HG03565 (cell line): ENCODE data around the gene RFX1.
"Not testable (repeated sequence)": the region's sequence is repeated elsewhere in the genome, so short reads cannot be mapped to it uniquely, and the experiment has no call there.

Experiments
- ATAC-seq: cut with Tn5 transposase; IDR thresholded peaks from one replicate; pipeline ENCODE4 v1.9.1; 2021; ENCODE audit warnings: mild to moderate bottlenecking, moderate library complexity; ENCODE audit not compliant: unreplicated experiment

The RFX1 gene

DNA sequence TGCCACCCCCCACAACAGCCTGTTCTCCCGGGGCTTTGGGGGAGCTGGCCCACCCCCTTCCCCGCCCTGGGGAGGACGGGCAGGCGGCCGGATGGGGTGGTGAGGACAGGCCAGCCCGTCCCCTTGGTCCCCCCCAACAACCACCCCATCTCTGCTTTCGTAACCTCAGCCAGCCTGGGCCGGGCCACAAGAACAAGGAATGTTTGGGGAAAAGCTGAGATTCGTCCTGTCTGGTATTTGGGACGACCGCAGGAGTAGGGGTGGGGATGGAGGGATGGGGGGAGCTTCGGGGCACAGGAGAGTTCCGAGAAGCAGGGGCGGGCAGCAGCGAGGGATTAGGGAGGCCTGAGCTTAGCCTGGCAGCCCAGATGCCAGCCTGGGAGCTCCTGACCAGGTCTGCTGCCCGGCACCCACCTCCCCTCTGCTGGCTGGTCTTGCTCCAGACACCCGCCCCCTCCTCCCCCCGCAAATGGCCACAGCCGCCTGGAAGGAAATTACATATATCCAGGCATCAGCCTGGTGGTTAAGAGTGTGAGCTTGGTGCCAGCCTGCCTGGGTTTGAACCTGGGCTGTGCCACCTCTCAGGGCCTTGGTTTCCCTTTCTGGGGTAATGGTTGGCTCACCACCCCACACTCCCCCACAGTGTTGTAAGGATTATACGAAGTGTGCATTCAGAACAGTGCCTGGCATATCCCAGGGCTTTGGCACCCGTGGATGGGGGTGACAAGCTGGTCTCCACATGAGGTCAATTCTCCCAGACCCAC is 67.6 kb downstream of the RFX1 start, which contains the start of gene PODNL1:
Gene PODNL1 (minus strand): TSS at position 117 of the 764 bp plus-strand sequence. CDS start 236 bp downstream, outside the sequence.
- no peak for ATAC-seq

DNA sequence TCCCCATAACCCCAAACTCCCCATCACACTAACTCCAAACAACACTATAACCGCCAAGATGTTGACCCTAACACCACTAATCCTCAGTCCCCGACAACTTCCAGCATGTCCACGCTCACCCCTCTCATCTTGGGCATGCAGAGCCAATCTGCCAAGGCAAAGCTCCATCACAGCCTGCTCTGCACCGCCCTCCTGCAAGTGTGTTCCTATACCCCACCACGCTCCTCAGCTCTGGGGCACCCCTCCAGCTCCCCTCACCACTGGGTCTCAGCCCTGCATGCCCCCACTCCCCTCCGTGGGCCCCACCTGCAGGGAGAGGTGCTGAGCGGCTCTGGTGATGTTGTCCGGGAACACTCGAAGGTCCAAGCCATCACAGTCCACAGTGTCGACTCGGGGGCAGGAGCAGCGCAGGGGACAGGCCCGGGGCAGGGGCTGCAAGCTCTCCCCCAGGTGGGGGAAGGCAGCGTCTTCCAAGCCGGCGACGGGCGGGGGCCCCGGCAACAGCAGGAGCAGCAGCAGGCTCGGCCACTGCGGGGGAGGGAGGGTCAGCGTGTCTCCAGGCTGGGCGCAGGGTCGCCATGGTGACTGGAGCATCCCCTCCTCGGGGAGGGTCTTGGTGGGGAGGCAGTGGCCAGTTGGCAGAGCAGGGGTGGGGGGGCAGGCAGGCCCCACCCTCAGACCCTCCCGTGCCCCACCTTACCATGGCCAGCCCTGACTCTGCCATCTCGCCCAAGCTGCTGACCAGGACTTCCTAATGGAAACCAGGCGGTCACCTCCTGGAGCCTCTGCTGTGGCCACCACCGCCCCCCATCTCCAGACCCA is 68.4 kb downstream of the RFX1 start:
- ATAC-seq: no peak

DNA sequence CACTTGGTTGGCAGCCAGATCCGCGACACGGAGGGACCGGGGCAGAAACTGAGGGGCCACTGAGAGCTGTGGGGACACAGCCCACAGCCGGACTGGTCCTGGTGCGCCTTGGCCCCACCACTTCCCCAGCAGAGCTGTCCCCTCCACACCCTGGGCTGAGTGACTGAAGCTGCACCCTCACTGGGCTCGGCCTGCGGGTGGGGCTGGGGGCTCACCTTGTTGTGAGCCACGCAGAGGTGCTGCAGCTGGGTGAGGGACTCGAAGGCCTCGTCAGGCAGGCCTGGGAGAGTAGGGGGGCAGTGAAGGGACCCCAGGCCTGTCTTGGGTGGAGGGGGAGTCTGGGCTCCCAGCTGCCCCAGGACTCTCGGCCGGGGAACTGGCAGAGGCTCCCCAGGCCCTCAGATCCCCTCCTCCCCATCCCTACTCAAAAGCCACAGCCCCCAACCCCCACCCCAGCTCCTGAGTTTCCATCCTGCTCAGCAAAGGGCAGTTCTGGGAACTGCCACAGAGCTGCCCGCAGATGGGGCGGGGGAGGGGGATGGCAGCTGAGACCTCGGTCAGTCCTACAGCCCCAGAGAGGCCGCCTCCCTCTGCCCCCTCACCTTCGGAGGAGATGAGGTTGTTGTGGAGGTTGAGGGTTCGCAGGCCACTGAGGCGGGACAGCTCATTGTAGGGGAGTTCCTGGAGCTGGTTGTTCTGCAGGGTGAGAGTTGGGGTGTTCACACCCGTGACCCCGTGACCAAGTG is 70.2 kb downstream of the RFX1 start:
- ATAC-seq: no peak

DNA sequence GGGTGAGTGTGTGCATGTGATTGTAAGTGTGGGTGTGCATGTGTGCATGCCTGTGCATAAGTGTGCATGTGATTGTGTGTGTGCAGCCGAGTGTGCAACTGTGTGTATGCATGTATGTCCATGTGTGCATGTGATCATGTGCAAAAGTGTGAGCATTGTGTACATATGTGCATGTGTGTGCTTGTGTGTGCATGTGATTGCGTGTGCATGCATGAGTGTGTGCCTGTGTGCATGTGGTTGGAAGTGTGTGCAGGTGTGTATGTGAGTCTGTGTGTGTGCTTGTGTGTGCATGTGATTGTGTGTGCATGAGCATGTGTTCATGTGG is 71.4 kb downstream of the RFX1 start:
- ATAC-seq: no peak

DNA sequence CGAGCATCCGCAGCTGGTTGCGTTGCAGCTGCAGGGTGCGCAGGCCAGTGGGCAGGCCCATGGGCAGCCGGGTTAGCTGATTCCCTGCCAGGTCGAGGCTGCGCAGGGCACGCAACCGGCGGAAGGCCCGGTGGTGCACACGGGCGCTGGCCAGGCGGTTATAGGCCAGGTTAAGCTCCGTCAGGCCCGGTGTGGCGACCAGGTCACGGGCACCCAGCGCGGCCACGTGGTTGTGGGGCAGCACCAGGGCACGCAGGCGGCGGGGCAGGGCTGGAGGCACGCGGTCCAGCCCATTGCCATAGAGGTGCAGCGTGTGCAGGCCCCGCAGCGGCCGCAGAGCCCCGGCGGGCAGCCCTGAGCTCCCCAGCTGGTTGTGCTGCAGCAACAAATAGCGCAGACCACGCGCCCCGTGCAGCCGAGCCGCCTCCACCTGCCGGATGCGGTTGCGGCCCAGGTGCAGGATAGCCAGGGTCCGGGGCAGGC is 73.2 kb downstream of the RFX1 start:
- no peak for ATAC-seq

DNA sequence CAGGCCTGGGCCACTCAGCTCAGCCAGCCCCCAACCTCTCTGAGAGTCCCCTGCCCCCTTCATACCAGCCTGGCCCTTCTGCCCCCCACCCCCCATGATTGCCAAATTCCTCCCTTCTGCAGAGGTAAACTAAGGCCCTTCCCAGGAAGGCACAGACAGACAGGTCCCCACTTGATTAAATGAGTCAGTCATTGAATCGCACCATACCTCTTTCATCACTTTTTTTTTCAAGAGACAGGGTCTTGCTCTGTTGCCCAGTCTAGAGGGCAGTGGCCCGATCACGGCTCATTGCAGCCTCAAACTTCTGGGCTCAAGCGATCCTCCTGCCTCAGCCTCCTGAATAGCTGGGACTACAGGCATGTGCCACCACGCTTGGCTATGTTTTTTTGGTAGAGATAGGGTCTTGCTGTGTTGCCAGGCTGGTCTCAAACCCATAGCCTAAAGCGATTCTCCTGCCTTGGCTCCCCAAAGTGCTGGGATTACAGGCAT is 73.9 kb downstream of the RFX1 start:
- ATAC-seq: no peak

DNA sequence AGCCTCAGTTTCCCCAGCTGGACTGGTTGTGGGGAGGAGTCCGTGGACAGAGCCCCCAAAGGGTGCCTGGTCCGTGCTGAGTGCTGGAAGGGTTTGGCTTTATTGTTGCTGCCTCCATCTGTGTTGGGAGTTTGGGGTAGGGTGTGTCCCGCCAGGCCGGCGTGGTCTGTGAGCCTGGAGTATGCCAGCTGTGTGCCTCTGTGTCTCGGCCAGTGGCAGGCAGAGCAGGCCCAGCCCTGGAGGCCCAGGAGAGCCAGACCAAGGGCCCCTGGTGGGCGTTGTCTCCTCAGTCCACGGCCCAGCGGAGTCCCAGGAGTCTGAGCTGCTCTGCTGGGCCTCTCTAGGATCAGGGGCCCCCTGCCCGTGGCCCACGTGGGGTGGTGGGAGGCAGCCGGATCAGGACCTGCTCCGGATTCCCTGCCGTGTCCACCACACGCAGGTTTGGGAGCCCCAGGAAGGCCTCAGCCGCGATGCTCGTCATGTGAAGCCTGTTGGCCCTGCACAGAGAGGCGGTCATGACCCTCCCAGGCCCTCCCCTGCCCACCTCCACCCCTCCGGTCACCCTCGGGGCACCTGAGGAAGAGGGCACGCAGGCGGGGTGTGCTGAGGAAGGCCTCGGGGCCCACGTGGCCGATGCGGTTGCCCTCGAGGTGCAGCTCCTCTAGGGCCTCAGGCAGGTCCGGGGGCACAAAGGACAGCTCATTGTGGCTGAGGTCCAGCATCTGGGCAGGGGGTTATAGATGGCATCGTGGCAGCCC is 74.5 kb downstream of the RFX1 start:
- ATAC-seq: no peak

DNA sequence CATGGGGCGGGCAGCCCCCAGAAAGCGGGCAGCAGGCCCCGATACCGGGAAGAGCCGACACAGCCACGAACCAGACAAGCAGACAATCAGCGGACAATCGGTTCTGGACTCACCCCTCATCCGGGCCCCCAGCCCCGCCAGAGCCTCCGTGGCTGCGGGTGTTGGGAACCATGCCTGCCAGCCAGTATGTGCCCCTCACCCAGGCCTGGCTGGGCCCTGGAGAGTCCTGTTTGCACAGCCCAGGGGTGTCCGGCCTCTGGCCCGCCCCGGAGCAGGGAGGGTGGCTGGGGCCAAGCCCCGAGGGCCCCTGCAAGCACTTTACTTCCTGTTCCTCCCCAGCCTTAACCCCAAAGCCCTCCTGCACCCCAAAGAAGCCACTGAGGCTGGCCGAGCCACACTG is 75.7 kb downstream of the RFX1 start:
- ATAC-seq: no peak

DNA sequence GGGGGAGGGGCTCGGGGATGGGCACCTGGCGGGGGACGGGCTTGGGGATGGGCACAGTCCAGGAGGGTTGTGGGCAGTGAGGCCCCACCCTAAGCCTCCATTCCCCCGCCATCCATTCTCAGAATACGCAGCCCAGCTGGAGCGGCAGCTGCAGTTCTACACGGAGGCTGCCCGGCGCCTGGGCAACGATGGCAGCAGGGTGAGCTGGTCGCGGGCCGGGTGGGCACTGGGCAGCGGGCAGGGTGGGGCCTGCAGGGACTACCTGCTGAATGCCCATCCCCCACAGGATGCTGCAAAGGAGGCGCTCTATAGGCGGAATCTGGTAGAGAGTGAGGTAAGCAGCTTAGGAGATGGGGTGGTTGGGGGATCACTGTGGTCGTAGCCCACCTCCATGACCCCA is 76.2 kb downstream of the RFX1 start:
- no peak for ATAC-seq

DNA sequence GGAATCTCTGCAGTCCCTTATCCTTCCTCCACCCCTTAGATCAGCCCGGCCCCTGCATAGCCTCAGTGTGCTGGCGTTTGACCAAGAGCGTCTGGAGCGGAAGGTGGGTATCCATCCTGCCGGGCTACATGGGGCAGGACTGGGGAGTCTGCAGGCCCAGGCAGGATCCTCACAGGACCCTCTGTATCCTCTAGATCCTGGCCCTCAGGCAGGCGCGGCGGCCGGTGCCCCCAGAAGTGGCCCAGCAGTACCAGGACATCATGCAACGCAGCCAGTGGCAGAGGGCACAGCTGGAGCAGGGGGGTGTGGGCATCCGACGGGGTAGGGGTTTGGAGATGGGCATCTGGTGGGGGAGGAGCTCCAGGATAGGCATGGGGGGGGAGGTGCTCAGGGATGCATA is 76.8 kb downstream of the RFX1 start:
- no peak for ATAC-seq

DNA sequence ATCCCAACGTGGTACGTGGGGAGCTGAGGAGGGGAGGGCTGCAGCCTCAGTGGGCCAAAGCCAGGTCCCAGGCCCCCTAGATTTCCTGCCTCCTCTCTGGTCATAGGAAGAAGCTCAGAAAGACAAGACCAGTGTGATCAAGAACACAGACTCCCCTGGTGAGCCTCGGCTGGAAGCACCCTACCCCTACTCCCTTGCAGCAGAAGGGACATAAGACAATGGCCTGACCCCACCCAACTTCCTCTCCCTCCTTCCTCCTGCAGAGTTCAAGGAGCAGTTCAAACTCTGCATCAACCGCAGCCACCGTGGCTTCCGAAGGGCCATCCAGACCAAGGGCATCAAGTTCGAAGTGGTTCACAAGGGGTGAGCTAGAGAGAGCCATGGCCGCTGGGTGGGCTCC is 79.4 kb downstream of the RFX1 start:
- ATAC-seq: no peak

DNA sequence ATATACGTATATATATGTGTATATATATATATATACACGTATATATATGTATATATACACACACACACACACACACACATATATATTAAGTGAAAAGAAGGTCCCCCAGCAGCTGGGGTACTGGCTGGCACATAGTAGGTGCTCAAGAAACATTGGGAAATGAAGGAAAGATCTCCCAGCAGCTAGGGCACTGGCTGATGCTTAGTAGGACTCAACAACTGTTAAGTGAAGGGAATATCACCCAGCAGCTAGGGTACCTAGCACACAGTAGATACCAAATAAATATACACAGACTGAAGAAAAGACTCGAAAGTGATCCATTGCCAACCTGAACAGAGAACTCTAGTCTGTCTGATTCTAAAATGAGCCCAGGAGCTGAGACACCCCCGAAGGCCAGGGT is 80.1 kb downstream of the RFX1 start:
- no peak for ATAC-seq

DNA sequence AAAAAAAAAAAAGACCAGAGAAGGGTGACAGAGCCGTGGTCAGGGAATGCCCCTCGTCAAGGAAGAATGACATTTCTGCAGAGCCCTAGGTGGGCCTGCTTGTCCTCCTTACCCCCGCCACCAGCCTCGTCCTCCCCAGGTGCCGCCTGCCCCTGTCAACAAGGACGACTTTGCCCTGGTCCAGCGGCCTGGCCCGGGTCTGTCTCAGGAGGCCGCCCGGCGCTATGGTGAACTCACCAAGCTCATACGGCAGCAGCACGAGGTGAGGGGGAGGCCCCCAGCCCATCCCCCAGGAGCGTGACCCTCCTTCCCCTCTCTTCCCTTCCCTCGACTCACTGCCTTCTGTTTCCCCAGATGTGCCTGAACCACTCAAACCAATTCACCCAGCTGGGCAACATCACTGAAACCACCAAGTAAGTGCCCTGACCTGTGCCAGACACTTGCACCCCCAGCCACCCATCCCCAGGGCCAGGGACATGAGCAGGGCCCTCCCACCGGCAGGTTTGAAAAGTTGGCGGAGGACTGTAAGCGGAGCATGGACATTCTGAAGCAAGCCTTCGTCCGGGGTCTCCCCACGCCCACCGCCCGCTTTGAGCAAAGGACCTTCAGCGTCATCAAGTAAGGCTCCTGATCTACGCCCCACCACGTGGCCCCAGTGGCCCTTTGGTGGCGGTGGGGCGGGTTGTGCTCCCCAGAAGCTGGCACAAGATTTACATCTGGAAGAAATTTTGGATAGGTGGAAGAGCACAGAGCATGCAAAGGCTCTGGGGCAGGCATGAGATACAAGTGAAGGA is 82.7 kb downstream of the RFX1 start:
- ATAC-seq: no peak

DNA sequence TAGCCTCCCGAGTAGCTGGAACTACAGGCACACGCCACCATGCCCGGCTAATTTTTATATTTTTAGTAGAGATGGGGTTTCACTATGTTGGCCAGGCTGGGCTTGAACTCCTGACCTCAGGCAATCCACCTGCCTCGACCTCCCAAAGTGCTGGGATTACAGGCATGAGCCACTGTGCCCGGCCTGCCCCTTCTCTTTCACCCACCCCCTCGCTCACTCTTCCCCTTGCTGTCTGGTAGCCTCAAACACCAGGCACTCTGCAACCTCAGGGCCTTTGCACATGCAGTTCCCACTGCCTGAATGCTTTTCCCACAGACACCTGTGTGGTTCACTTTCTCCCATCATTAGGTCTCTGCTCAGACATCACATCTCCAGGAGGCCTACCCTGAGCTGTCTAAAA is 84.0 kb downstream of the RFX1 start:
- not testable (repeated sequence) for ATAC-seq

DNA sequence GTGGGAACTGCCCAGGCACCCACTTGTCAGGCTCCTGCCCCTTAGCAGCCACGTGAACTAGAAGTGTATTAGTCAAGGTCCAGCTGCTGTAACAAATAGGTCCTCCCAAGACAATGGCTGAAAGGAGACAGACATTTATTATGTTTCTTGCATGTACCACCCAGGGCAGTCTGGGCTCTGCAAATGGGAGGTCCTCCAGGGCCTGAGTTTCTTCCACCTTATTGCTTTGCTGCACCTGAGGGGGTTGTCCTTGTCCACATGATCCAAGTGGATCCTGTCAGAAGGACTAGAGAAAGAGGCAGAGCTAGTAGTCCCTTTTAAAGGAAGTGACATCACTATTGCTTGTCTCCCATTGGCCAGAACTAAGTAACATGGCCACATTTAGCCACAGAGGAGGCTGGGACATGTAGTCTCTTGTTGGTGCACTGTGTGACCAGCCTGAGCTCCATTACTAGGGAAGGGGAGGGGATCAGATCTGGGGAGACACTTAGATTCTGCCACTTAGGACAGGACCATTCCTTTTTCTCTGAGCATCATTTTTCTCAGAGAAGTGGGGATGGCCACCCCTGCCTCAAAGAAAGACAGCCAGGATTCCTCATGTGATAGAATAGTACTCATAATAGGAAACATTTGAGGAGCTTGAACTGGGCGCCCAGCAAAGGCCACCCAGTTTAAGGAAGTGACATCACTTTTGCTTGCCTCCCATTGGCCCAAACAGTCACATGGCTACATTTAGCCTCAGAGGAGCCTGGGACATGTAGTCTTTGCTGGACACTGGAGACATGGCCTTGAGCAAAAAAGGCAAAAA is 85.0 kb downstream of the RFX1 start:
- ATAC-seq: no peak

DNA sequence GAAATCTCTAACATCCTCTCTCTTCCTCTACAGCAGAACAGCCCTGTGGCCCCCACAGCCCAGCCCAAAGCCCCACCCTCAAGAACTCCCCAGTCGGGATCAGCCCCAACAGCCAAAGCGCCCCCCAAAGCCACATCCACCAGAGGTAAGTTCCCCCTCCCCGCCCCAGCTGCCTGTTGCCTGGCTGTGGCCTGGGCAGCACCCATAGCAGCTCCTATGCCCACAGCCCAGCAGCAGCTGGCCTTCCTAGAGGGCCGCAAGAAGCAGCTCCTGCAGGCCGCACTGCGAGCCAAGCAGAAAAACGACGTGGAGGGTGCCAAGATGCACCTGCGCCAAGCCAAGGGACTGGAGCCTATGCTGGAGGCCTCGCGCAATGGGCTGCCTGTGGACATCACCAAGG is 85.6 kb downstream of the RFX1 start:
- no peak for ATAC-seq

DNA sequence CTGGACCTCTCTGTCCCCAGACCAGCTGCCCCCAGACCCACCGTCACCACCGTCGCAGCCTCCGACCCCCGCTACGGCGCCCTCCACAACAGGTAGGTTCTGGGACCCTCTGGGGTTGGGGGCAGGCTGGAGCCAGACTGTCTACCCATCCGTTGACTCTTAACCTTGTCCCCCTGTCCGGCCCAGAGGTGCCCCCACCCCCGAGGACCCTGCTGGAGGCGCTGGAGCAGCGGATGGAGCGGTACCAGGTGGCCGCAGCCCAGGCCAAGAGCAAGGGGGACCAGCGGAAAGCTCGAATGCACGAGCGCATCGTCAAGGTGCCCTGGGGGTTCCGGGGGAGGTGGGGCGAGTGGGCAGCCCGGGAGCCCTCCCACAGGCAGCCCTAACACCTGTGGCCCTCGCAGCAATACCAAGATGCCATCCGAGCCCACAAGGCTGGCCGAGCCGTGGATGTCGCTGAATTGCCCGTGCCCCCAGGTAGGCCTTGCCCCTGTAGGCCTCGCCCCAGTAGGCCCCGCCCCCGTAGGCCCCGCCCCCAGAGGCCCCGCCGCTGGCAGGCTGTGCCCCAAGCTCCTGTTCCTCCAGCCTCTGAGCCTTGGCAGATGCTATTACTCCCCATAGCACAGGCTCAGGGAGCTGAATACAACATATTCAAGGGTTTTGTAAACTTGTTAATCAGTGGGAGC is 87.3 kb downstream of the RFX1 start:
- no peak for ATAC-seq

DNA sequence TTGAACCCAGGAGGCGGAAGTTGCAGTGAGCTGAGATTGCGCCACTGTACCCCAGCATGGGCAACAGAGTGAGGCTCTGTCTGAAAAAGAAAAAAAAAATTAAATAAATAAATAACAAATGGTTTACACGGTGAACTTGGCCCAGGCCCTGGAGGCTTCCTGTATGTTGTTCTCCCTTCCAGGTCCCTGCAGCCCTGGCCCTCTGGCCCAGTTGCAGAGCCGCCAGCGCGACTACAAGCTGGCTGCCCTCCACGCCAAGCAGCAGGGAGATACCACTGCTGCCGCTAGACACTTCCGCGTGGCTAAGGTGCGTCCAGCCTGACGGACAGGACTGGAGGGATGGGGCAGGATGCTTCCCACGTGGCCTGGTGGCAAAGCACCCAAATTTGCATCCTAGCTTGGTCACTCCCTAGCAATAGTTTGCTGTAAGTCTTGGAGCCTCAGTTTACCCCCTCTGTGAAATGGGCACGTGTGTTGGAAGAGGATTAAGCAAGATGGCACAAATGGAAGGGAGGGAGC is 88.2 kb downstream of the RFX1 start:
- ATAC-seq: no peak
